Measurements from ENCODE around the gene EHD1. TPM values are rescaled to one million over a fixed set of nuclear protein-coding genes. Genes with fewer than 3 reads are reported as not detected.

The EHD1 gene
- total RNA-seq, 1 donor from 2014 or later: 61.0 TPM

GRCh38 chr11:64802370-64803157 lies 75.9 kb downstream of the EHD1 start:
- no peak overlapping the region for H3K27ac Mint-ChIP-seq (ENCODE audit: unreplicated experiment)
- TF ChIP-seq, protein P1, sequence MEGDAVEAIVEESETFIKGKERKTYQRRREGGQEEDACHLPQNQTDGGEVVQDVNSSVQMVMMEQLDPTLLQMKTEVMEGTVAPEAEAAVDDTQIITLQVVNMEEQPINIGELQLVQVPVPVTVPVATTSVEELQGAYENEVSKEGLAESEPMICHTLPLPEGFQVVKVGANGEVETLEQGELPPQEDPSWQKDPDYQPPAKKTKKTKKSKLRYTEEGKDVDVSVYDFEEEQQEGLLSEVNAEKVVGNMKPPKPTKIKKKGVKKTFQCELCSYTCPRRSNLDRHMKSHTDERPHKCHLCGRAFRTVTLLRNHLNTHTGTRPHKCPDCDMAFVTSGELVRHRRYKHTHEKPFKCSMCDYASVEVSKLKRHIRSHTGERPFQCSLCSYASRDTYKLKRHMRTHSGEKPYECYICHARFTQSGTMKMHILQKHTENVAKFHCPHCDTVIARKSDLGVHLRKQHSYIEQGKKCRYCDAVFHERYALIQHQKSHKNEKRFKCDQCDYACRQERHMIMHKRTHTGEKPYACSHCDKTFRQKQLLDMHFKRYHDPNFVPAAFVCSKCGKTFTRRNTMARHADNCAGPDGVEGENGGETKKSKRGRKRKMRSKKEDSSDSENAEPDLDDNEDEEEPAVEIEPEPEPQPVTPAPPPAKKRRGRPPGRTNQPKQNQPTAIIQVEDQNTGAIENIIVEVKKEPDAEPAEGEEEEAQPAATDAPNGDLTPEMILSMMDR (IDR thresholded peaks at IDR 0.05): no peak
- peaks cover 19% of the 10 kb centered on the region for H3K4me1 Mint-ChIP-seq (ENCODE audit: unreplicated experiment)
- H3K9me3 Mint-ChIP-seq (ENCODE audit: unreplicated experiment): no peaks in the 10 kb centered on the region
- H3K27me3 Mint-ChIP-seq (ENCODE audit: unreplicated experiment): no peaks in the 10 kb centered on the region
- H3K36me3 Mint-ChIP-seq (ENCODE audit: unreplicated experiment): peaks cover 13% of the 10 kb centered on the region
- H3K4me3 Mint-ChIP-seq (ENCODE audit: unreplicated experiment): peak overlapping the region; percentile 56
- DNase-seq (ENCODE audit: extremely low spot score, unreplicated experiment): no peak

Small RNAs within 50 kb of the gene (microRNA-seq; reads per million reads assigned to microRNA genes)
- gene MIR6749 (ENCODE audit: unreplicated experiment) (not detected), gene MIR6750 (ENCODE audit: unreplicated experiment) (not detected)

Other genes starting within 250 kb of the EHD1 start
- gene NRXN2, start 155.4 kb downstream of the EHD1 start, total RNA-seq: 2.6 and 2.7 TPM in 2 replicates
- 10.3 and 11.2 TPM in 2 replicates for gene RASGRP2, start 134.5 kb downstream of the EHD1 start, total RNA-seq
- gene PYGM, start 118.6 kb downstream of the EHD1 start, total RNA-seq: 0.73 and 0.84 TPM in 2 replicates
- gene SF1, start 100.1 kb downstream of the EHD1 start, total RNA-seq: 267 and 290 TPM in 2 replicates
- gene MAP4K2, start 75.4 kb downstream of the EHD1 start, total RNA-seq: 16.0 and 18.6 TPM in 2 replicates
- gene MEN1, start 68.1 kb downstream of the EHD1 start, total RNA-seq: 27.1 and 29.2 TPM in 2 replicates
- 0.68 and 1.7 TPM in 2 replicates for gene CDC42BPG, start 34.0 kb downstream of the EHD1 start, total RNA-seq
- 23.6 and 28.7 TPM in 2 replicates for gene ATG2A, start 38.6 kb upstream of the EHD1 start, total RNA-seq
- 21.3 and 26.8 TPM in 2 replicates for gene PPP2R5B, start 46.1 kb upstream of the EHD1 start, total RNA-seq
- gene GPHA2, start 57.3 kb upstream of the EHD1 start, total RNA-seq: not detected in 2 replicates
- gene MAJIN, start 93.5 kb upstream of the EHD1 start, total RNA-seq: not detected in 2 replicates
- gene BATF2, start 118.3 kb upstream of the EHD1 start, total RNA-seq: not detected in 2 replicates
- gene ARL2, start 135.5 kb upstream of the EHD1 start, total RNA-seq: 118 and 124 TPM in 2 replicates
- gene SNX15, start 148.8 kb upstream of the EHD1 start, total RNA-seq: 26.9 and 30.0 TPM in 2 replicates
- gene SAC3D1, start 162.6 kb upstream of the EHD1 start, total RNA-seq: 15.0 and 15.6 TPM in 2 replicates
- not detected in 2 replicates for gene NAALADL1, start 179.9 kb upstream of the EHD1 start, total RNA-seq
- gene CDCA5, start 205.4 kb upstream of the EHD1 start, total RNA-seq: 6.0 and 7.1 TPM in 2 replicates
- gene ZFPL1, start 205.6 kb upstream of the EHD1 start, total RNA-seq: 49.5 and 55.3 TPM in 2 replicates
- 122 and 127 TPM in 2 replicates for gene VPS51, start 217.6 kb upstream of the EHD1 start, total RNA-seq
- 13.6 and 18.3 TPM in 2 replicates for gene TM7SF2, start 233.3 kb upstream of the EHD1 start, total RNA-seq
- gene ZNHIT2, start 239.1 kb upstream of the EHD1 start, total RNA-seq: 9.0 and 9.8 TPM in 2 replicates
- 734 and 738 TPM in 2 replicates for gene FAU, start 243.5 kb upstream of the EHD1 start, total RNA-seq
- gene MRPL49, start 243.7 kb upstream of the EHD1 start, total RNA-seq: 41.0 and 43.5 TPM in 2 replicates

All from osteocyte (in vitro differentiated cells).